ENCODE results near the gene LRRC41.

DNA sequence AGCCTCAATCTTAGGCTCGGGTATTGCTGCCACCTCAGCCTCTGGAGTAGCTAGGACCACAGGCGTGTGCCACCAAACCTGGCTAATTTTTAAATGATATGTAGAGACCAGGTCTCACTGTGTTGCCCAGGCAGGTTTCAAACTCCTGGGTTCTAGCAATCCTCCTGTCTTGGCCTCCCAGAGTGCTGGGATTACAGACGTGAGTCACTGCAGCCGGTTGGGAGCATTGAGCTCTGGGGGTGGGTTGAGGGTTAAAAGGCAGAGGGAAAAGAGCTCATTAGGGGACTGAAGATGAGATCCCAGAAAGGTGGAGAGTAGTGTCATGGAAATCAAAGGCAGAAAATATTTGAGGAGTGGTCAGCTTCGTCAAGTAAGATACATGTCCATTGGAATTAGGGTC is 48.7 kb downstream of the LRRC41 start:
- TF ChIP-seq, protein P1, sequence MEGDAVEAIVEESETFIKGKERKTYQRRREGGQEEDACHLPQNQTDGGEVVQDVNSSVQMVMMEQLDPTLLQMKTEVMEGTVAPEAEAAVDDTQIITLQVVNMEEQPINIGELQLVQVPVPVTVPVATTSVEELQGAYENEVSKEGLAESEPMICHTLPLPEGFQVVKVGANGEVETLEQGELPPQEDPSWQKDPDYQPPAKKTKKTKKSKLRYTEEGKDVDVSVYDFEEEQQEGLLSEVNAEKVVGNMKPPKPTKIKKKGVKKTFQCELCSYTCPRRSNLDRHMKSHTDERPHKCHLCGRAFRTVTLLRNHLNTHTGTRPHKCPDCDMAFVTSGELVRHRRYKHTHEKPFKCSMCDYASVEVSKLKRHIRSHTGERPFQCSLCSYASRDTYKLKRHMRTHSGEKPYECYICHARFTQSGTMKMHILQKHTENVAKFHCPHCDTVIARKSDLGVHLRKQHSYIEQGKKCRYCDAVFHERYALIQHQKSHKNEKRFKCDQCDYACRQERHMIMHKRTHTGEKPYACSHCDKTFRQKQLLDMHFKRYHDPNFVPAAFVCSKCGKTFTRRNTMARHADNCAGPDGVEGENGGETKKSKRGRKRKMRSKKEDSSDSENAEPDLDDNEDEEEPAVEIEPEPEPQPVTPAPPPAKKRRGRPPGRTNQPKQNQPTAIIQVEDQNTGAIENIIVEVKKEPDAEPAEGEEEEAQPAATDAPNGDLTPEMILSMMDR (IDR thresholded peaks at IDR 0.05; ENCODE audit: borderline replicate concordance, extremely low read depth, low read length, poor library complexity, severe bottlenecking) = no peak
- no peak for TF ChIP-seq EZH2 (IDR thresholded peaks at IDR 0.05; ENCODE audit: borderline replicate concordance, low read depth, low read length, severe bottlenecking)
